H9 (cell line): ENCODE data around the gene TBC1D17. TPM values are rescaled to one million over a fixed set of nuclear protein-coding genes. Genes with fewer than 3 reads are reported as not detected.

Source experiments
- DNase-seq: peaks from one replicate; pipeline ENCODE4 v3.0.0-alpha.2; 2017
- H2AFZ ChIP-seq: one replicate; pipeline ENCODE4 v1.6.1; 2013; ENCODE audit warnings: mild to moderate bottlenecking, low read length, control low read depth, moderate library complexity
- H2AK5ac ChIP-seq: 2 replicates; pipeline ENCODE4 v1.6.1; 2013; ENCODE audit warnings: low read length, control low read depth, mixed read lengths; ENCODE audit not compliant: insufficient read length
- H2BK120ac ChIP-seq: one replicate; pipeline ENCODE4 v1.6.1; 2013; ENCODE audit warnings: low read depth, mild to moderate bottlenecking, low read length, control low read depth, inconsistent platforms; ENCODE audit not compliant: poor library complexity, severe bottlenecking
- H2BK12ac ChIP-seq: 2 replicates; pipeline ENCODE4 v1.6.1; 2013; ENCODE audit warnings: low read length, control low read depth, mixed read lengths, low read depth; ENCODE audit not compliant: insufficient read length
- H2BK15ac ChIP-seq: 2 replicates; pipeline ENCODE4 v1.6.1; 2013; ENCODE audit warnings: low read depth, low read length, control low read depth
- H2BK20ac ChIP-seq: one replicate; pipeline ENCODE4 v1.6.1; 2013; ENCODE audit warnings: low read depth, mild to moderate bottlenecking, low read length, control low read depth, inconsistent platforms; ENCODE audit not compliant: poor library complexity, severe bottlenecking
- H2BK5ac ChIP-seq: 2 replicates; pipeline ENCODE4 v1.6.1; 2013; ENCODE audit warnings: low read length, control low read depth, mixed read lengths; ENCODE audit not compliant: insufficient read length
- H3K14ac ChIP-seq: 2 replicates; pipeline ENCODE4 v1.6.1; 2013; ENCODE audit warnings: low read length, control low read depth; ENCODE audit not compliant: insufficient read depth
- H3K18ac ChIP-seq: 2 replicates; pipeline ENCODE4 v1.6.1; 2013; ENCODE audit warnings: low read depth, mild to moderate bottlenecking, mixed read lengths, low read length, control low read depth; ENCODE audit not compliant: insufficient read length
- H3K23ac ChIP-seq: 2 replicates; pipeline ENCODE4 v1.6.1; 2013; ENCODE audit warnings: low read length, control low read depth, mixed read lengths, low read depth; ENCODE audit not compliant: insufficient read length
- H3K23me2 ChIP-seq: 2 replicates; pipeline ENCODE4 v1.6.1; 2013; ENCODE audit warnings: low read depth, mild to moderate bottlenecking, mixed read lengths, low read length, control low read depth; ENCODE audit not compliant: insufficient read length, poor library complexity, severe bottlenecking
- H3K27ac ChIP-seq: 2 replicates; pipeline ENCODE4 v1.5.1; 2013; ENCODE audit warnings: low read length, control low read depth, mixed read lengths, low read depth; ENCODE audit not compliant: insufficient read length
- H3K27me3 ChIP-seq: 2 replicates; pipeline ENCODE4 v1.6.1; 2013; ENCODE audit warnings: low read length, control low read depth, inconsistent platforms; ENCODE audit not compliant: insufficient read depth
- H3K4ac ChIP-seq: 2 replicates; pipeline ENCODE4 v1.6.1; 2013; ENCODE audit warnings: low read depth, mild to moderate bottlenecking, control low read depth, inconsistent platforms, low read length, moderate library complexity
- H3K4me1 ChIP-seq: 2 replicates; pipeline ENCODE4 v1.6.1; 2013; ENCODE audit warnings: low read length, control low read depth, inconsistent platforms; ENCODE audit not compliant: insufficient read depth
- H3K4me2 ChIP-seq: 2 replicates; pipeline ENCODE4 v1.6.1; 2013; ENCODE audit warnings: low read length, control low read depth, mixed read lengths; ENCODE audit not compliant: insufficient read length, insufficient read depth
- H3K56ac ChIP-seq: 2 replicates; pipeline ENCODE4 v1.6.1; 2013; ENCODE audit warnings: low read depth, mild to moderate bottlenecking, mixed read lengths, low read length, control low read depth; ENCODE audit not compliant: insufficient read length
- H3K79me1 ChIP-seq: 2 replicates; pipeline ENCODE4 v1.6.1; 2013; ENCODE audit warnings: low read depth, mild to moderate bottlenecking, moderate library complexity, low read length, control low read depth, inconsistent platforms; ENCODE audit not compliant: insufficient read depth, poor library complexity, severe bottlenecking
- H3K79me2 ChIP-seq: 2 replicates; pipeline ENCODE4 v1.6.1; 2013; ENCODE audit warnings: low read length, control low read depth, inconsistent platforms; ENCODE audit not compliant: insufficient read depth
- H3K9ac ChIP-seq: 2 replicates; pipeline ENCODE4 v1.6.1; 2013; ENCODE audit warnings: low read length, control low read depth, mixed read lengths; ENCODE audit not compliant: insufficient read length; ENCODE audit errors: extremely low read depth
- H3K9me3 ChIP-seq: one replicate; pipeline ENCODE4 v1.6.1; 2013; ENCODE audit warnings: low read depth, low read length, inconsistent platforms; ENCODE audit not compliant: control insufficient read depth
- H3T11ph ChIP-seq: one replicate; pipeline ENCODE4 v1.6.1; 2013; ENCODE audit warnings: mild to moderate bottlenecking, low read length, control low read depth, inconsistent platforms
- H4K20me1 ChIP-seq: one replicate; pipeline ENCODE4 v1.6.1; 2013; ENCODE audit not compliant: control insufficient read depth, insufficient read length, insufficient read depth
- H4K5ac ChIP-seq: 2 replicates; pipeline ENCODE4 v1.6.1; 2013; ENCODE audit warnings: low read depth, mild to moderate bottlenecking, mixed read lengths, low read length, control low read depth; ENCODE audit not compliant: insufficient read length
- H4K8ac ChIP-seq: replicated peaks from 2 replicates; pipeline ENCODE4 v1.6.1; 2013; ENCODE audit warnings: low read length, control low read depth, mixed read lengths, low read depth; ENCODE audit not compliant: insufficient read length
- H4K91ac ChIP-seq: 2 replicates; pipeline ENCODE4 v1.6.1; 2013; ENCODE audit warnings: low read depth, mild to moderate bottlenecking, moderate library complexity, mixed read lengths, low read length, control low read depth; ENCODE audit not compliant: insufficient read length
- H3K27ac Mint-ChIP-seq, 3 experiments: 2 replicates in 2 of 3; 3 replicates in 1 of 3; pipeline ENCODE4 v1.8.0; 2020 to 2021; ENCODE audit warnings: mixed read lengths in 3 of 3, mild to moderate bottlenecking in 1 of 3, moderate library complexity in 1 of 3
- H3K27me3 Mint-ChIP-seq: 2 replicates; pipeline ENCODE4 v1.8.0; 2021; ENCODE audit warnings: low read depth, mild to moderate bottlenecking, moderate library complexity, mixed read lengths
- H3K36me3 Mint-ChIP-seq, 3 experiments: 2 replicates in 2 of 3; 3 replicates in 1 of 3; pipeline ENCODE4 v1.8.0; 2020 to 2021; ENCODE audit warnings: low read depth in 3 of 3, mixed read lengths in 3 of 3; ENCODE audit not compliant: insufficient read depth in 1 of 3
- H3K4me1 Mint-ChIP-seq, 2 experiments: 2 replicates each; pipeline ENCODE4 v1.8.0; 2020; ENCODE audit warnings: mixed read lengths in 2 of 2
- H3K4me3 Mint-ChIP-seq, 2 experiments: 2 replicates in 1 of 2; 3 replicates in 1 of 2; pipeline ENCODE4 v1.8.0; 2020 to 2021; ENCODE audit warnings: mild to moderate bottlenecking in 2 of 2, mixed read lengths in 2 of 2, moderate library complexity in 1 of 2
- H3K9me3 Mint-ChIP-seq, 2 experiments: 2 replicates in 1 of 2; 3 replicates in 1 of 2; pipeline ENCODE4 v1.8.0; 2020; ENCODE audit warnings: mild to moderate bottlenecking in 2 of 2, mixed read lengths in 2 of 2, moderate library complexity in 1 of 2
- CTCF ChIP-seq: fragments of 200-600 bp; sonication (generic); conservative IDR thresholded peaks from 3 replicates; pipeline ENCODE4 v1.8.0; 2021; ENCODE audit warnings: antibody characterized with exemption, mild to moderate bottlenecking
- WGBS: extraction: QIAGEN DNeasy Blood & Tissue Kit; methylation state at CpG from one replicate; pipeline ENCODE4 v1.1.7; 2013; ENCODE audit warnings: missing lambda C conversion rate, low lambda C conversion rate, mixed read lengths; ENCODE audit not compliant: insufficient read length; ENCODE audit errors: extremely low coverage; 5-methylcytosine and 5-hydroxymethylcytosine counted together
- total RNA-seq: library from RNA; stranded (reverse); gene quantifications from 2 replicates; pipeline ENCODE4 v1.2.1, GENCODE V29; 2021

The TBC1D17 gene
- total RNA-seq, 1 experiment from 2014 or later, result 33.6 TPM

GRCh38 chr19:49870309-49870901 lies 7.1 kb upstream of the TBC1D17 start:
- TF ChIP-seq CTCF, result no peak
- no peak overlapping the region for H3K27ac ChIP-seq
- H2AK5ac ChIP-seq, result no peak overlapping the region
- peaks cover 15% of the 10 kb centered on the region for H3K23me2 ChIP-seq
- no peak overlapping the region for H2BK15ac ChIP-seq
- no peak overlapping the region for H2BK120ac ChIP-seq
- no CpG with 5 or more reads among the region's 15 CpGs for WGBS
- H2BK20ac ChIP-seq, result no peak overlapping the region
- H3K9me3 Mint-ChIP-seq, result no peaks in the 10 kb centered on the region
- H3T11ph ChIP-seq, result no peak overlapping the region
- H3K14ac ChIP-seq, result peak overlapping the region; percentile 80; the same call in 1 of the 2 replicates
- H3K9ac ChIP-seq, result peak overlapping the region; percentile 48
- H4K5ac ChIP-seq, result peak overlapping the region; percentile 7
- no peaks in the 10 kb centered on the region for H3K79me1 ChIP-seq
- no peak overlapping the region for H4K91ac ChIP-seq
- H2BK12ac ChIP-seq, result no peak overlapping the region
- no peaks in the 10 kb centered on the region for H3K27me3 ChIP-seq
- H3K9me3 ChIP-seq, result no peaks in the 10 kb centered on the region
- H3K4me1 Mint-ChIP-seq, result peaks cover 23 to 28% of the 10 kb centered on the region in 2 experiments
- no peak overlapping the region for H3K4me3 Mint-ChIP-seq
- peaks cover 2% of the 10 kb centered on the region; the same call in 1 of the 2 replicates for H3K4me1 ChIP-seq
- no peak overlapping the region for H2AFZ ChIP-seq
- H3K23ac ChIP-seq, result no peak overlapping the region
- no peak overlapping the region for H3K4ac ChIP-seq
- peaks cover 6 to 19% (median 7%) of the 10 kb centered on the region in 3 experiments; a peak in 6 of 7 replicates for H3K36me3 Mint-ChIP-seq
- H4K20me1 ChIP-seq, result no peaks in the 10 kb centered on the region
- H3K27ac Mint-ChIP-seq, result peak overlapping the region; percentile 94 to 99 (median 97); a peak in 6 of 7 replicates
- H3K4me2 ChIP-seq, result peak overlapping the region; percentile 60
- no peak overlapping the region for H3K56ac ChIP-seq
- DNase-seq, result no peak
- no peaks in the 10 kb centered on the region for H3K27me3 Mint-ChIP-seq
- no peaks in the 10 kb centered on the region; the same call in 1 of the 2 replicates for H3K79me2 ChIP-seq
- H2BK5ac ChIP-seq, result no peak overlapping the region
- peak overlapping the region; percentile 78 for H3K18ac ChIP-seq
- H4K8ac ChIP-seq, result no peak overlapping the region
